SU-DHL-6 (cell line): Measurements from ENCODE around the gene THEMIS.

Experiments used
- EZH2phosphoT487 ChIP-seq: fragments of 200-600 bp; sonication (generic), shearing (Covaris generic); conservative IDR thresholded peaks from 2 replicates; pipeline ENCODE4 v1.6.1; 2018; ENCODE audit warnings: mild to moderate bottlenecking, antibody characterized with exemption, low read length, moderate library complexity, mixed read lengths
- TF ChIP-seq, protein P1 (sequence below): fragments of 200-600 bp; sonication (generic); IDR thresholded peaks from one replicate; pipeline ENCODE4 v1.5.1; 2017; ENCODE audit warnings: antibody characterized with exemption, mild to moderate bottlenecking, low read length, moderate library complexity; ENCODE audit not compliant: insufficient read depth, poor library complexity, severe bottlenecking

DNA sequence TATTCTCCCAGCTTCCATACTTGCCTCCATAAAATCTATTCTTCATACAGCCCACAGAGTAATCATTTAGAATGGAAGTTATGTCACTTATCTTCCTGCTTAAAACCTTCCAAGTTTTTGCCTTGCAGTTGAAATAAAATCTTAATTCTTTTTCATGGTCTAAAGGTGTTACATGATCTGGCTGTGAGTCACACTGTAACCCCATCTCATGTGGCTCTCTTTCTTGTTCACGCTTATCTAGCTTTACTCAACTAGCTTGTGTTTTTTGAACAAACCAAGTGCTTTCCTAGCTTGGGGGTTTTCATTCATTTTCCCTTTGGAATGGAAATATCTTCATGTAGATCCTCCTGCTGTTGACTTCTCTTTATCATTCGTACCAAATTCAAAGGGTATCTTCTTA lies 23.6 kb upstream of the THEMIS start:
- TF ChIP-seq, protein P1, sequence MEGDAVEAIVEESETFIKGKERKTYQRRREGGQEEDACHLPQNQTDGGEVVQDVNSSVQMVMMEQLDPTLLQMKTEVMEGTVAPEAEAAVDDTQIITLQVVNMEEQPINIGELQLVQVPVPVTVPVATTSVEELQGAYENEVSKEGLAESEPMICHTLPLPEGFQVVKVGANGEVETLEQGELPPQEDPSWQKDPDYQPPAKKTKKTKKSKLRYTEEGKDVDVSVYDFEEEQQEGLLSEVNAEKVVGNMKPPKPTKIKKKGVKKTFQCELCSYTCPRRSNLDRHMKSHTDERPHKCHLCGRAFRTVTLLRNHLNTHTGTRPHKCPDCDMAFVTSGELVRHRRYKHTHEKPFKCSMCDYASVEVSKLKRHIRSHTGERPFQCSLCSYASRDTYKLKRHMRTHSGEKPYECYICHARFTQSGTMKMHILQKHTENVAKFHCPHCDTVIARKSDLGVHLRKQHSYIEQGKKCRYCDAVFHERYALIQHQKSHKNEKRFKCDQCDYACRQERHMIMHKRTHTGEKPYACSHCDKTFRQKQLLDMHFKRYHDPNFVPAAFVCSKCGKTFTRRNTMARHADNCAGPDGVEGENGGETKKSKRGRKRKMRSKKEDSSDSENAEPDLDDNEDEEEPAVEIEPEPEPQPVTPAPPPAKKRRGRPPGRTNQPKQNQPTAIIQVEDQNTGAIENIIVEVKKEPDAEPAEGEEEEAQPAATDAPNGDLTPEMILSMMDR: no peak
- no peak for TF ChIP-seq EZH2phosphoT487
